ENCODE results near the gene GPR152. TPM values are rescaled to one million over a fixed set of nuclear protein-coding genes. Genes with fewer than 3 reads are reported as not detected.
"Not testable (repeated sequence)": the region's sequence is repeated elsewhere in the genome, so short reads cannot be mapped to it uniquely, and the experiment has no call there.

The GPR152 gene
- total RNA-seq, 1 experiment from 2014 or later = not detected

GRCh38 chr11:67489885-67490726 lies 37.6 kb upstream of the GPR152 start:
- DNase-seq (ENCODE audit: low spot score) = no peak

- DNase-seq (ENCODE audit: low spot score) = no peak
Measured at GRCh38 chr11:67489203-67489884, 36.8 kb upstream of the GPR152 start.

GRCh38 chr11:67486481-67487195 lies 34.1 kb upstream of the GPR152 start:
- DNase-seq (ENCODE audit: low spot score) = no peak

DNA sequence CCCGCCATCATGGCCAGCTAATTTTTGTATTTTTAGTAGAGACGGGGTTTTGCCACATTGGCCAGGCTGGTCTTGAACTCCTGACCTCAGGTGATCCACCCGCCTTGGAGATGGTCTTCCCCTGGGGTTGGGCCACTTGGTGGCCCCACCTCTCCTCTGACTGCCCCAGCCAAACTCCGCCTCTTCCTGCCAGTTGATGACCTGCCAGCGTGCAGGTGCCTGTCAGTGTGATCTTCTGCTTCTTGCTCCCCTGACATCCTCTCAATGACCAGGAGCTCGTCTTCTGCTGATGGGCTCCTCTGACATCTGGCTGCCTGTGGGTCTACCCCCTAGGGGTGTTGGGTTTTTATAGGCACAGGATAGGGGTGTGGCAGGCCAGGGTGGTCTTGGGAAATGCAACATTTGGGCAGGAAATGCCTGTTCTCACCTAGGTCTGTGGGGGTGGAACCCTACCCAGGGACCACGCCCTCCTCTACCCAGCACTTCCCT lies 33.4 kb upstream of the GPR152 start:
- DNase-seq (ENCODE audit: low spot score) = not testable (repeated sequence)

DNA sequence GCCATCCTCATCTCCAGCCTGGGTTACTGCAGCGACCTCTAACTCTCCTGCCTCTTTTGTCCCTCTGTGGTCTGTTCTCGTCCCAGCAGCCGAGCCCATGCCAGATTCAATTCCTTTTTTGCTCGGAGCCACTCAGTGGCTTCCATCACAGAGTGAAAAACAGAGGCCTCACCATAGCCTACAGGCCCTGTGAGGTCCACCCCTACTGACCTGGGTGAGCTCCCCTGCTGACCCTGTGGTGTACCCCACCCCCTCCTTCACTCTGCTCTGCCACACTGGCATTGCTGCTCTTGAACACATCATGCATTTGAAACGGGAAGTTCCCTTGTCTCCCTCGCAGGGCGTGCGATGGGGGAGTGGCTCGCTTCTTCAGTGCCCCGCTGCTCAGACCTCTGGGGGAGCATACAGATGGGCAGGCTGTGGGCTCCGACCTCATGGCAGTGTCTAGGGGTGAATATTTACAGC lies 32.4 kb upstream of the GPR152 start:
- no peak for DNase-seq (ENCODE audit: low spot score)

DNA sequence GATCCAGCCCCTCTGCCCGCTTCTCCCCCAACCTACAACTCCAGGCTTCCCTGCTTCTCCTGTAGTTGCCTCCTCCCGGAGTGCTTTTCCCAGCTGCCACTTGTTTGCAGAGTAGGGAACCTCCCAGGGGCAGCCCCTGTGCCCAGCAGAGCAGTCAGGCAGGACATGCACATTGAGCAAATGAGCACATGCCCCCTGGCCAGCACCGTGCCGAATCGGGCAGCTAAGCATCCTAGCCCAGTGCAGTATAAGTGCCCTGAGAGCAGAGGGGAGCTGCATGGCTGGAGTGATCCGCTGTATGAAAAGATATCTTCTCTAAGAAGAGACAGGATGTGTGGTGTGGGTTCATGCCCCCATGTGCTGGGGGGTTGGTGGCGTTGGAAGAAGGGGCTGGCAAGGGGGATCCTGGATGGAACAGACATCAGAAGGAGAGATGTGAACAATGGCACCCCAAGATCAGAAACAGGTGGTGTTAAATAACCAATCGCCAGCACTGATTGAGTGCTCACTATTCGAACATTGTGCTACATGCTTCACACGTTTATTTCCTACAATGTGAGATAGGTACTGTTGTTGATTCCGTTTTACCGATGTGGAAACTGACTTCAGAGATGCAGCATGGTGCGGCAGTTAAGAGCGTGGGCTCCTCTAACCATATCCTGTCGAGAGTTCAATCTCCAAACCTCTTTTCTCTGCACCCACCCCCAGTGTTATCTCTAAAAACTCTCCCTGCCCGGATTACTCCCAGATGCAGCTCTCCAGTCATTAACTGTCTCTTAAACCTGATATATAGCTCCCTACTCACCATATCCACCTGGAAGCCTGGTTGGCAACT lies 31.5 kb upstream of the GPR152 start:
- no peak for DNase-seq (ENCODE audit: low spot score)

DNA sequence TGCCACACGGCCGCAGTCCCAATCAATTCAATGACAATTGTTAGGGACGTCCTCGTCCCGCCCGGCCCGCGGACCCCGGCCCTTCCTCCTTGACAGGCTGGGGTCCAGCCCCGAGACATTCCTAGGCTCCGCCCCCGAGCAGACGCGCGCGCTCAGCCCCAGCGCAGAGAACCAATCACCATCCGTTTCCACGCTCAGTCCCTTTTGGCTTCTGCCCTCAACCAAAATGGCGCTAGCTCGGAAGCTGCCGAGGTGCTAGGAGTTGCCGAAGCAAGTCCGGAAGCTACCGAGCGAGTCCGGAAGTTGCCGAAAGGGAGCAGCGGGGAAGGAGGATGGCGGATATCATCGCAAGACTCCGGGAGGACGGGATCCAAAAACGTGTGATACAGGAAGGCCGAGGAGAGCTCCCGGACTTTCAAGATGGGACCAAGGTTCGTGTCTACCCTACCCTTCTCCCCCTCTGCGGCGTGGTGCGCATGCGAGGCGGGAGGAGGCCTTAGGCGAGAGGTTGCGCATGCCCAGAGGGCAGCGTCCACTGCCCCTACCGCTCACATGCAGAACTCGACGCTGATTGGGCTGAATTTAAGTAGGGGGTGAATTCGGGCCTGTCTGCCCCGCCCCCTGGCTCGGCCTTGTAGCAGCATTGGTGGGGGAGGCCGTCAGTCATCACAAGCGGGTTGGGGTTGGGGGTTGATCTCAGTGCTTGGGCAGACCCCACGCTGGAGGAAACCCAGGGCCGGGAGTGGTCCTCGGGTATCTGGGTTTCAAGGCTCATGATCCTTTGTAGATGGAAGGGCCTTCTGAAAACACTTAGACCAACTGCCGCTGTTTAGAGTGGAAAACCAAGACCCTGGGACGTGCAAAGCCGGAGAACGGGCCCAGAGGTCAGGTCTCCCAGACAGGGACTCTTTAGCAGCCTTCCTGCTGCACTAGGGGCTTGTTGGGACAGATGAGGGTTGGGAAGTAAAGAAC lies 30.6 kb upstream of the GPR152 start, which contains the start of gene AIP:
TSS of gene AIP (plus strand) at position 200 of the 972 bp plus-strand sequence. CDS start at position 333, 133 bp downstream.
- peak; percentile 99 for DNase-seq (ENCODE audit: low spot score)

GRCh38 chr11:67482275-67482826 lies 29.8 kb upstream of the GPR152 start:
- DNase-seq (ENCODE audit: low spot score) = no peak

GRCh38 chr11:67477344-67478050 lies 25.0 kb upstream of the GPR152 start:
- DNase-seq (ENCODE audit: low spot score) = not testable (repeated sequence)

DNA sequence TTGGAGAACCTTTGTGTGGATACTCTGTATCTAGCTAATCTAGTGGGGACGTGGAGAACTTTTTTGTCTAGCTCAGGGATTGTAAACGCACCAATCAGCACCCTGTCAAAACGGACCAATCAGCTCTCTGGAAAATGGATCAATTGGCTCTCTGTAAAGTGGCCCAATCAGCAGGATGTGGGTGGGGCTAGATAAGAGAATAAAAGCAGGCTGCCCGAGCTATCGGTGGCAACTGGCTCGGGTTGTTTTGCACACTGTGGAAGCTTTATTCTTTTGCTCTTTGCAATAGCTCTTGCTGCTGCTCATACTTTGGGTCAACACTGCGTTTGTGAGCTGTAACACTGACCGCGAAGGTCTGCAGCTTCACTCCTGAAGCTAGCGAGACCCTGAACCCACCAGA lies 24.2 kb upstream of the GPR152 start:
- DNase-seq (ENCODE audit: low spot score) = not testable (repeated sequence)

DNA sequence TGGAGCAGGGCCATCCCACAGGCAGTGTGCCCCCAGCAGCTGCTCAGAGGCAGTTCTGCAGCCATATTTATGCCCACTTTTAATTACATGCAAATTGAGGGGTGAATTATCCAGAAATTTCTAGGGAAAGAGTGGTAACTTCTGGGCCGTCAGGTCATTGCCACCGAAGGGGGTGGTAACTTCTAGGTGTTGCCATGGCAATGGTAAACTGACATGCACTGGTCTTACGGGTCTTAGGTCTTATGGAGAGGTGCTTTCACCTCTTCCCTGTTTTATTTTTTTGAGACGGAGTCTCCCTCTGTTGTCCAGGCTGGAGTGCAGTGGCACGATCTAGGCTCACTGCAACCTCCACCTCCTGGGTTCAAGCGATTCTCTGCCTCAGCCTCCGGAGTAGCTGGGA lies 20.4 kb upstream of the GPR152 start:
- DNase-seq (ENCODE audit: low spot score) = no peak

GRCh38 chr11:67470337-67471002 lies 17.9 kb upstream of the GPR152 start:
- DNase-seq (ENCODE audit: low spot score) = no peak

DNA sequence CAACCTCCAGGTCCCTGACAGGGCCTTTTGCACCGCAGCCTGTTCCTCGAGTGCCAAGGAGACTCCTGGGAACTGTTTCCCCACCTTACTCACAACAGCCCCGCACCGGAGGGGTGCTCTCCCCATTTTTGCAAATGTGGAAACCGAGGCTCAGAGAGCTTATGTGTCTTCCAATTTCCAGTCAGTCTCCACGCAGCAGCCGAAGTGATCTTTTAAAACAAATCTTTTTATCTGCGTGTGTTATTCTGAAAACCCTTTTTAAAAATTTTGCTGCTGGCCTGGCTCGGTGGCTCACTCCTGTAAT lies 16.9 kb upstream of the GPR152 start:
- DNase-seq (ENCODE audit: low spot score) = no peak

GRCh38 chr11:67468759-67469507 lies 16.4 kb upstream of the GPR152 start, which contains the start of gene TMEM134:
TMEM134 (minus strand) TSS chr11:67469251; CDS start chr11:67469192, 59 bp downstream.
- peak; percentile 94 for DNase-seq (ENCODE audit: low spot score)

DNA sequence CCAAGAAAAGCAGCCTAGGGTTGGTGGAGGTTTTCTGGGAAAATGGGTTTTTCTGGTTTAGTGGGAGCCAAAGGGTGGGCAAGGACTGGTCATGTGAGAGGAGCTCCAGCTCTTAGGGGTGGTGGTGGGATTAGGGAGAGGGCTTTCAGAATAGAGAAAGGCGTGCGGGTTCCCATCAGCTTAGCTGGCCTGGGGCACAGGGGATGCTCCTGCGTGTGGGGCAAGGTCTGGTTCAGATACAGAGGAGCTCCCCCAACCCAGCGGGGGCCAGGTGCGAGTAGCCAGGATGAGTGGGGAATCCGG lies 15.9 kb upstream of the GPR152 start:
- DNase-seq (ENCODE audit: low spot score) = no peak

DNA sequence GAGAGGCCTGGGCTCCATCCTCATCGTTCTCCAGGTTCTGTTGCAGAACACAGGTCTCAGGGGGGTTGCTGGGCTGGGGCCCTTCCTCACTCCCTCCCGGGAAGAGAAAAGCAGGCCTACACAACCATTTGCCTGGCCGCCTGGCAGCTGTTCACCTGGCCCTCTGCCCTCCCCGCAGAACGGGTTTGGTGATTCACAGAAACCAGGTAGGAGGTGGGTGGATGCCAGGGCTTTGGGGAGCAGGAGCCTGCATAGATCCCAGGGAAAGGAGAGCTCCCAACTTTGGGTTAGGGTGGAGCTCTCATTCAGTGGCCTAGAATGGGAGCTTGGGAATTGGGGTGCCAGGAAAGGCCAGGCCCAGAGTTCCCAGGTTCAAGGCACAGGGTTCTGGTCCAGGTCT lies 15.5 kb upstream of the GPR152 start:
- DNase-seq (ENCODE audit: low spot score) = peak; percentile 93

DNA sequence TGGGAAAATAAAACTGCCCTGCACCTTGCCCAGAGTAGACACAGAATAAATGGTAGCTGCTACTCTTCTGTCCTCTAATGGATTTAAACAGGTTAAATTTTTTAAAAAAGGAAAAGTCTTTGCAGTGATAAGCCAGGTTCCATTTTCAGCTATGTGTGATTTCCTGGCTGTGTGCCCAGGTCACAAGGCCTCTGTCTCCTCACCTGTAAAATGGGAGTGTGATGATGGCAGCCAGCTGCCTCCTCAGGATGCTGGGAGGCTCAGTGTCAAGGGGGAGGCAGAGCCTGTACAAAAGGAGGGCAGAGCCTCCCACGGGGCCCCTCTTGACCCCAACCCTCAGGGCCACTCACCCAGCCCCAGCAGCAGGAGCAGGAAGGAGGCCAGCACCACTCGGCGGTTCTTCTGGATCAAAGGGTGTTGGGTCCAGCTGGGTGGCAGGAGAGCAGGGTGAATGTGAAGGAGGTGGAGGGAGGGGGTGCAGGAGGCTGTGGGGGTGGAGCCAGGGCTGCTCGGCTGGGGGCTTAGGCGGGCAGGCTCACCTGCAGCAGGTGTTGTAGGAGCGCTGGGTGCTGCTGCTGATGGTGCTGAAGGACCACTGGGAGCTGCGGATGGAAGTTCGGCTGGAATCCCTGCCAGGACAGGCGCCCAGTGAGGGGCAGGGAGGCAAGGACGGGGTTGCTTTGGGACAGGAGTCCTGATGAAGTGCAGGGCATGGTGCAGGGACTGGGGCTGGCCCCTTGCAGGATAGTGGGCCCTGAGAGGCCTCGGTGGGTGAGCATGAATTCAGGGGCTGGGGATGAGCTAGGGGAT lies 14.6 kb upstream of the GPR152 start:
- no peak for DNase-seq (ENCODE audit: low spot score)
